DMS53 treated with DMSO at 0.1 percent for 48 hours (cell line): Measurements from ENCODE around the gene MYZAP.

Experiments used
- DNase-seq: peaks from one replicate; lab custom pipeline; 2025; ENCODE audit not compliant: unreplicated experiment; lab: John Stamatoyannopoulos, UW

Gene MYZAP

DNA sequence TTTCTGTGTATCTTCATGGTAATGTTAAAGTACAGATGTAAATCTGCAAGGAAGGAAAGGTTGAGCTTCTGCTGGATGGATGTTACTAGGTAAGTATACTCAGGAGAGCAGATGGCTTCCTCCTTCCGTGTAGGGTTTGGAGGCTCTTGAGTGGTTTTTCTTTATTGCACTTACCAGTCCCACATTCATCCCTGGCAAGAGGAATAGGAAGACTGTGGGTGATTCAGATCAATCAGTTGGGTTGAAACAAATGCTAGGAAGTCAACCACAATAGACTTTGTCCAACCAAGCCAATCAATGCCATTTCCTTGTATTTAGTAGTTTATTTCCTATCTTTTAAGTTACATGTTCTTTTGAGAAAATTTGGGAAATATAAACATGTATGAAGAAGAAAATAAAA lies 26.6 kb downstream of the MYZAP start:
- no peak for DNase-seq

DNA sequence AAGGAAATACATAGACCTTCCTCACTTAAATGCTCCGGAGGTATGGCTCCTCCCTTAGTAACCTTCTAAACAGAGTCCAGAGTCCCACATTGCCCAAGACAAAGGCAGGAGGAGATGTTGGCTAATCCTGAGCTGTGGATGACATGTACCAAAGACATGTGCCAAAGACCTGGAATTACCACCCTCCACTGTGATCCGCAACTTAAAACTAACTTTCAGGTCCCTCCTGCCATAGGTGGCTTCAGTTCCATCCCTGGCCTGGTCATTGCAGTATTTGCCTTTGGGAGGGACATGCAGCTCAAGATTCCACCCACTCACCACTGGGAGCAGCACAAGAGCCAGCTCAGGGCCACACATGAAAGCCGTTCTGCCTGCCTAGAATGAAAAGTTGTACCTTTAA lies 28.0 kb downstream of the MYZAP start:
- DNase-seq = no peak

DNA sequence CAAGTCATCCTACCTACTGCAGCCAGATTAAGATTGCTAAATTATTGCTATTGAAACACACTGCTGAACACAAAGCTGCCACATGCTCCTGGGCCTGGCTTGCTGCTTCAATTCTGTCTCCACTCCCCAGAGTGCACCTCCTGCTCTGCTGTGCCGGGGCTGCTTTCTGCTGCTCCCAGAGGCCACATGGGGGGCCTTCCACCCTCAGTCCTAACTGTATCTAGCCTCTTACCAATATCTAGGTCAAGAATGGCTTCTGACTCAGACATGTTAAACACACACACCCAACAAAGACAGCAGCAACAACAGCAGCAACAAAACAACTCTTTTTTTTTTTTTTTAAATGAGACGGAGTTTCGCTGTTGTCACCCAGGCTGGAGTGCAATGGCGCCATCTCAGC lies 33.0 kb downstream of the MYZAP start:
- DNase-seq = no peak

DNA sequence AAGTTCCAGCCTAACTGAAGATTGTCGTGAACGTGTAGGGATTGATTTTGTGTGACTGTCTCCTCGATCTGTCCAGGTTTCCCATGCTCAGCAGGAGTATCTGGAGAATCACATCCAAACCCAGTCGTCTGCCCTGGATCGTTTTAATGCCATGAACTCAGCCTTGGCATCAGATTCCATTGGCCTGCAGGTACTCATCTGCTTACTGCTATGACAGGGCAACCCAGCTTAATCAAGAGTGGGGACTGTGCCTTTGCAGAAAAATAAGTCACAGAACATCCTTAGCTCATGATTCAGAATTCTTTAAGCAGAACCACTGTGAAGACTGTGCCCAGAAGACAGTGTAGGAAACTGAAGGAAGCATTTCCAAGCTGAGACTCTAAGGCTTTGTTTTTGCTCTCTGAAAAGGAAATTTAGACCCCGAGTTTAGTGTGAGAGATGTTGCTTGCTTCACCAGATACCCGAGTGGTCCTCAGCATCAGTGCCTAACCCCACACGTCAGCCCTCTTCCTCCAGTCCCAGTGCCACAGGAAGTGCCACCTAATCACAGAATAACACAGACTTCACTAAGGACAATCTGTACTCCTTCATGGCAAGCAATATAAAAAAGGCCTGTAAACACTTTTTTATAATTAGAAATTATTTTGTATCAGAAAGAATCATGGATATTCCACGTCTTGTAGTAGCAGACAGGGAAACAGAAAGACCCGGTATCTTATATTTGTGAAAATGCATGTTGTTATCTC lies 34.2 kb downstream of the MYZAP start:
- DNase-seq = no peak

DNA sequence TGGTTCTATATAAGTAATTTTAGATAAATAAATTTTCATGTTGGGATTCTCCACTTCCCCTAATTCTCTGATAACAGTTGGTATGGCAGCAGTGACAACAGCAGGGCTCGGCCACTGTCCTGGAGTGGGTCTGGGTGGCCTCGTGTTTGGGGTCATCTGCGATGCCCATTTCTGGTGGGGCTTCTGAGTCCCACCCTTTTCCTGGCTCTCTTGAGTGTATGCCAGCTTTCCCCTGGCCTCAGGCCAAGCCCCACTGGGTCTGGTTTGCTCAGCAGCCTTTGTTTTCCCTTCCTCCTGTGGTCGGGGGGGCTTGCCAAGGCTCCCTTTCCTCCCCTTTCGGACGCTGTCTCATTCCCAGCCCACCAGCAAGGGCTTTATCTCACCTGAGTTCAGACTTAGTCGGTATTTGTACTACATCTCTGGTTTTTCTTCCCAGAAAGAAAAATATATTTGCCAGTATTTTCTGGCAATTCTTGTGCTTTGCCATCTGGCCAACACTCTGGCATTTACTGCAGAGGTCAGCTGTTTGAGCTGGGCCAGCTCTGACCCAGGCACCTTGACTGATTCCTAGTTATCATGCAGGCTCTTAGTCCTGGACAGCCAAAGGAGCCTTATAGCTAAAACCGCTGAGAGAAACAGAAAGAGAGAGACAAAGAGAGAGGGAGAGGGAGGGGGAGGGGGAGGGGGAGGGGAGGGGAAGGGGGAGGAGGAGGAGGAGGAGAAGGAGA lies 35.2 kb downstream of the MYZAP start:
- DNase-seq = no peak

DNA sequence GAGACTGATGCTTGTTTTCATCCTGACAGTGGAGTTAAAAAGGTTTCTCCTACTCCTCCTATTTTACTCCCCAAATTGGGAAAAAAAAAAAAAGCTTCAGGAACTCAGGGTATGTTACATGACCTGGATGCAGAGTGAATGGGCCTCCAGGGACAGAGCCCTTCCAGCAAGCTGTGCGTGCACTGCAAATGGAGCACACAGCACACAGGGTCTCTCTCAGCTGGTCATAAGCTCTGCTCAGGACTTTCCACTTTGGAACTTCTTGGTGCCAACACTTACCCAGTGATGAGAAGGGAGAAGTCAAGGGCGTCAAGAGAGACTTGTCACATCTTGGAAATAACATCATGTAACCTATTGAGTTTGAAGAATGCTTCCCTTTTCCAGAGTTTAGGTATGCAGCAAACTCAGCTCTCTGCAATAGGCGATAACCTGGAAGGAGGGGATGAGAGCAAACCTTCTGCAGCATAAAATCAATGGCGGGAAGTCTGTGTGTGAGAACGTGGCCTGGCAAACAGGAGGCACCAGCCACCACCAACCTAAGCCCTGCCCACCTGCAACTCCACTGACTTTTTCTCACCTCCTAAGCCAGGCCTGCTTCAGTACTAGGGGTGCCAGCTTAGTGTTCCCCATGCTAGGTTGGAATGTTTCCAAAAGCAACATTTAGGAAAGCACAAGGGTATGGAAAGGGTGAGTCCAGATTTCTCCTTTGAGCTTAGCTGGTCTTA lies 39.8 kb downstream of the MYZAP start:
- DNase-seq = no peak

DNA sequence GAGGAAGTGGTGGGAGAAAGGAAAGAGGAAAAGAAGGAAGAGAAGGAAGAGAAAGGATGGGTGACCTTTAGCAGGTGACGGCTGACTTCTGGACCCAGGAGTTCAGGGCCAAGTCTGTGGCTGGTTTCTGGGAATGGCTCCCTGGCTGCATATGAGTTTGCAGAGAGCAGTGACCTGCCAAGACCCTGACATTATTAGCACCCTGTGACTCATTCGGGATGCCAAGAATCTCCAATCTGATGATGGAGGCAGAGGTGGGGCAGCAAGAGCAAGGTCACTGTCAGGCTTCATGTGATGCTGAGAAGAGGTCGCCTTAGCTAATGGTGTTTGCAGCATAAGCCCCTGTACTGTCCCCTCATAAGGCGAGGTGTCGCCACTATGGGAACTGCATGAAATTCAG lies 42.6 kb downstream of the MYZAP start:
- no peak for DNase-seq

DNA sequence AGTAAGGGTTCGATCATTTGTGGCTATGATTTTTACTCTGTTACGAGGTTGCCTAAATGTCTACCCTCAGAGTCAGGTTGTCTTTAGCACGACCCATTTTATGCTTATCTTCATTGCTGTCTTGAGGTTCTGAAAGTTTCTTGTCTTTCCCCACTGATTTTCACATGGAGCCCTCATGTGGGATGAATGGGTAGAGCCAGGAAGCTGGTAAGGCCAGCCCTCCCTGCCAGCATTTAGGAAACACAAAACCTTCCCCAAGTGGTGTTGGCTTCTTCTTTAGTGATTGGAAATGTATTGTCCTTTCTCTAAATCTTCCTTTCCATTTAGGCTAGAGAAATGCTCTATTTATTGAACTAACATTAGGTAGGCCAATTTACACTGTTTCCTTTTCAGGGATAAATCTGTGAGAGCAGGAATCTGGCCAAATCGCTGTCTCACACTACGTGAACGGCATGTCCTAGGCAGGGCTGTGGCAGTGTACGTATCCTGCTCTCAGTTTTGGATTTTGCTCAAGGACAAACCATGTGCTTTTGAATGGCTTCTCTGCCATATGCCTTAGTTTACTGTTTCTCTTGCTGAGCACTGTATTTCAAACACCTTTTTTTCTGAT lies 43.7 kb downstream of the MYZAP start:
- no peak for DNase-seq

DNA sequence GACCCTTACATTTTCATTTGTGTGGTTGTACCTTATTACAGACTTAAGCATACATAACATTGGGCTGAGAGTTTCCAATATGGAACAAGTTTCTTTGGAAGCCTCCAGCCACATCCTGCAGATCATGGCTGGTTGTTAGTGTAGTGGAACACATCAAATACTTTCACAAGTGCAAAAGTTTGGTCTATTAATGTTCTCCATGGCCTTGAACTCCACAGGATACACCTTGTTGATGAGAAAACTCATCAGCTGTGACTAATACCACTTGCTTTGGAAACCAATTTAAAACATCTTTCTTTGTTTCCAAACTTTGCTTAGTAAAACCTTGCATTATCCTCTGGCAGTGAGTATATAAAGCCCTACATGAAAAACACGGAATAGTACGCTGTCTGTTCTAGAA lies 46.1 kb downstream of the MYZAP start:
- DNase-seq = no peak

DNA sequence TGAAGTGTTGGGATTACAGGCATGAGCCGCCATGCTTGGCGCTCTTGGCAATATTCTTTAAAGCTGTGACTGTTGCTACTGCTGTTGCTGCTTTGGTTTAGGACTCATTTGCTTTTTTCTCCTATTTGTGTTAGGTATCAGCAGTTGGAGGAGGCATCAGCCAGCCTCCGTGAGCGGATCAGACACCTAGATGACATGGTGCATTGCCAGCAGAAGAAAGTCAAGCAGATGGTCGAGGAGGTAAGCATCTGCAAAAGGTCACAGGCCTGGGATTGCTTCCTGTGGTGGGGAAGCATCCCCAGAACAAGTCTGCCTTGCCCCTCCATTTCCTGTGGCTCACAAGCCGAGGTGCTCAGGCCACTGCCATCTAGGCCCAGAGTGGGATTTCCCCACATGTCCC lies 47.6 kb downstream of the MYZAP start:
- DNase-seq = no peak

DNA sequence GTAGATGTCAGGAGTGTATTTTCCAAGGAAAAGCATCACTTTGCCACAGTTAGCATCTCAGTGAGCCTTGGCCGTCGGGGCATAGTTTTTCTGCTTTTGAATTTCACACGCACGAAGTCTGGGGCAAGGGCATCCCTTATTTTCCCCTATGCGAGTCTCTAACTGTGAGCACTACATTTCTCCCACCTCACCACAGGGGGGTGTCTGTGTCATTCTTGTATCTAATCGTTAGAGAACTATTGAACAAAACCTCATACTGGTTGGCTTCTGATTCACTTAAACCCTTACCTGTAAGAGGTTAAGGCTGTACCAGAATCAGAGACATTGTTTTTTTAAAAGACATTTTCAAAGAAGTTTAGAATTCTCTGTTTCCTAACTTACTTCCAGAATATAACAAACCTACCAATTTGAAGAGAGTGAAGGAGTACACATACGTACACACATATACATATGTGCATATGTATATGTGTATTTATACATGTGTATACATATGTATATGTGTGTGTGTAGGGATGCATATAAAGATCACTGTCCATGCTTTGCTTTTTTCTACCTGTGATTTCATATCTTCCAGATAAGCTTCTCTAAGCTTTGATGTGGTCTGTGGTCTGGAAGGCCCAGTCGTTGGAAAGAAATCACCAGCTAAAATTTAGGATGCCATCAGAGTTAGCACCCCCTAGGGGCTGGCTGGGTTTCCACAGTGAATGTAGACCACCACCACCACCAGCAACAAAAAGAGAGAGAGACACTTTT lies 49.4 kb downstream of the MYZAP start:
- peak; percentile 24 for DNase-seq

DNA sequence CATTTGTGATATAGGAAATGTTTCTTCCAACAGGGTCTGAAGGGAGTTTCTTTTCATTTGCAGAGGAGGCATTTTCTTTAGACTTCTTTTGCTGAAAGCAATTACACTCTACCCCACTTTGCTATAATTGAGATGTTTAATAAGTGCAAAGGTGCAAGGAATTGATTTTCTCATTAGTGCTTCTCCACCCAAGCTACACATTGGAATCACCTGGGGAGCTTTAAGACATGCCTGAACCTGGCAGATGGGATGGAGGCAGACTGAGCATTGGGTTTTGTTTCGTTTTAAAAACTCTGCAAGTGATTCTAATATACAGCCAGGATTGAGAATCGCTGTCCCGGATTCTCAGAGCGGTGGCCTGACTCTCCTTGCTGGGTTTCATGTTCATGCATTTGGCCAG lies 52.1 kb downstream of the MYZAP start:
- no peak for DNase-seq

DNA sequence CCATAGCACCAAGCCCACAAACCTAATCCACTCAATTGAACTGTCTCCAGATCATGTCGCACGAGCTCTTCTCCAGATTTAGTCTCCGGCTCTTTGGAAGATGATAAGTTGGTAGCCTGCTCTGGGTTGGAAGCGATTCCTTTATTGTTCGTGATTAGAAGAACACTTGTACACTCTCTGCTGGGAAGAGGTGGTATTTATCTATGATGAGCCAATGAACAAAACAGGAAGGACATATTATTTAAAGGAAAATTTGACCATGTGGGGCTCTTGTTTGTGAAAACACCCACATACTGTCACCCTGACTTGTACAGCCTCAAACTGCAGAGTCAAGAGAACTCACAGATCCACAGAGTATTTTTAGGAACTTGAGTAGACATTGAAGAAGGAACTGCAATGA lies 54.4 kb downstream of the MYZAP start:
- no peak for DNase-seq

DNA sequence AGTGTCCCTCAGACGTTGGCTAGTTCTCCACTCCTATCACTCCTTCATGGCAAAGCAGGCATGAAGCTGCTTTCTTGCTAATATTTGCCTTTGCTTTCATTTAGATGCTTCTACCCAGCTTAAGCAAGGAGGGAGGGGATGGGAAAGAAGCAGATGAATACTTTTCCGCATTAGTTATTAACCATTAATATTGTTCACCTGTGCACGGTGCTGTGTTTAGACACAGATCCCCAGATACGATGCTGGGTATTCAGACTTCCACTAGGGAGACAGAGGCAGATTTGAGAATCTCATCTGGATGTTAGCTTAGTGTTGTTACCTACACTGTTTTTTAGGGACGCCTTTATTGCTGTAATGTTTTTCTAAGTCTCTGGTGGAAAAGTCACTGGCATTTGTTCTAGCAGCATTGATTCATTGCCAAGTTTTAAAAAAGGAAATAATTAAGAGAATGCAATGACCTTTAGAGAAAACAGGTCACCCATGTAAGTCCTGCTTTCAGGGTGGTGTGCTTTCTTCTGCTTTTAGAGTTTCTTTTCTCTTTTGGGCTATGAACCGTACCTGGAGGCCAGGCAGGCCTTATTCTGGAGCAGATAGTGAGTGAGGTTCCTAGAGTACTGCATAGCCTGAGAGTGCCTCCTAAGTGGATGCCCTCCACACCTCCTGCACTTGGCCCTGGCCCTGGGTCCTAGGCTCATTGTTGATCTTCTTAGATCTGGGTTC lies 55.5 kb downstream of the MYZAP start:
- no peak for DNase-seq

DNA sequence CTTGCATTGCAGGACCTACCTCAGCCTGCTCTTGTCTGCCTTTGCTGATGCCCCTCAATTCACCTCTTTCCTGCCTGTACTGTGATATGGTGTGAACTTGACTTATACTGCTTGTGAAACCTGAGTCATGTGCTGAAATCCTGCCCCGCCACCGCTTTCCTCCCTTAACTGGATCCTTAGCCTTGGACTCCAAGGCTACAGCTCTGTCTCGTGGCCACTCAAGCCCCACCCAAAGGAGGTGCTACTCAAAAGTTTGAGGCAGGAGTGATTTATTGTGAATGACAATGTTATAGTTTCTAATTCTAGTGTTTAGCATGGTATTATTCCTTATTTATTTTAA lies 56.1 kb downstream of the MYZAP start:
- no peak for DNase-seq

DNA sequence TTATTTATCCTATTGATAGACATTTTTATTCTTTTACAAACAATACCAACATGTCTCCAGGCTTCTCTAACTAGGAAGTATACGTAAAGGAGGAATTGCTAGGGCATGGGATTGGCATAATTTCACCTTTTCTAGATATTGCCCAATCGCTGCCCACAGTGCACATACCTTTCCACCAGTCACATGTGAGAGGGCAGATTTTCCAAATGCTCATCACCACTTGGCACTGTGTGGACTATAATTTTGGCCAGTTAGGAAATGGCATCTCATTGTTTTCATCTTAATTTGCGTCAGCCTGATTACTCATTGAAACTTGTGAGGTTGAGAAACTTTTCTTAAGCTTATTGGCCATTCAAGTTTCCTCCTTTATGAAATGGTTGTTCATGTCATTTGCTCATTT lies 57.4 kb downstream of the MYZAP start:
- DNase-seq = no peak

DNA sequence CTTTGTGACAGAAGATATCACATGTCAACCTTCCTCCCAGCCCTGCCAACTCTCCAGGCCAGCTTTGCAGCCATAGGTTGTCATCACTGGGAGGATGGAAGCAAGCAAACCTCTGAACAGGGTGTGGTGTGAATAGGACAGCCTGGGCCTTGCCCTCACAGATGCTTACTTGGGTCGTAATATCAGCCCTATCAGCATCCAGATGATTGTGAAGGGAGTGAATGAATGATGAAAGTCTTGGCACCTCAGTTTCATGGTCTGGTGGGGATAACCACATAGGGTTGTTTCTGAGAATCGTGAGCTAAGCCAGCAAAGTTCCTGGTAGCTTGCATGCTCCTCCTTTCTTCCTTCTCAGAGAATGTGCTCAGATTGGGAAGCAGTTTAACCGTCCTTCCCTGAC lies 59.7 kb downstream of the MYZAP start:
- no peak for DNase-seq

DNA sequence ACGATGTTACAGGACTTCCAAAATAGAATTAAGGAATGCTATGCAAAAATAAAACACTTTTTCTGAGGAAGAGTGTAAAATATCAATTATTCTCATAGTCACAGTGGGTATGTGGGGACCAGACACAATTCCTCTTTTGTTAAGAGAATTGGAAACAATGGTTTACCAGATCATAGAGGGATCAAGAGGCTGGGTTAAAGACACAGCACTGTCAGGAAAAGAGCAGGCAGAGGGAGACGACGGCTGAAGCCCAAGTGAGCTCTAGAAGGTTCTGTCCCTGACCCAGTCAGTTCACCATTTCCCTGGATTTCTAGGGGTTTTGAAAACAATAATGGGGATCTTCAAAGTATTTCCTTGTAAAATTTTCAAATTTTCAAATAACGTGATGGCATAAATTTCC lies 60.8 kb downstream of the MYZAP start:
- no peak for DNase-seq

DNA sequence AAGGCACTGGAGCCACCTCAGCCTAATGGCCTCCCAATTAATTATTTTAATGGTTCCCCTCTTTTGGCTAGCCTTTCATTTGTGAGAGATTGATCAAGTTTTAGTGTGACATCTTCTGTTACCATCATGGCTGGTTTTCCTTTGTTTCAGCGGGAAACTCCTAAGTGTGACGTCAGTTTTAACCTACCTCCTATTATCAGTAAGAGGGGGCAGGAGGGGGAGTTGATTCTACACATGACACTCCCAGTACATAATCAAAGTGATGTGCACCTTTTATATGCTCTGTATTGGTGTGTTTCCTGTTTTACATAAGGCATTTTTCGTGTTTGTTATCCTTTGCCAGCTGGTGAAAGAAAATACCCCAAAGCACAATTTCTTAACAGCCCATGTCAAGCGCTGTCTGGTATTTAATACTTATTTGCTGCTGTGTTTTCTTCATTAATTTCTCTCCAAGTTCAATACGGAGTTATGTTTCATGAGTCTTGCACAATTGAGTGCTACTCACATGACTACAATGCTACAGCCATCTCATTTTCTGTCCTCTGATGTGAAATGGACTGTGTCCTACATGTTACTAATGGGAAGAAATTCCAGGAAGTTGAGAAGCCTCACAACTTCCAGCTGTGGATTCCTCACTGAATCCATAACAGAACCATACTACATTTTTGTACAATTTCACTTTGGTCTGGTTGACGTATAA lies 62.6 kb downstream of the MYZAP start:
- no peak for DNase-seq

DNA sequence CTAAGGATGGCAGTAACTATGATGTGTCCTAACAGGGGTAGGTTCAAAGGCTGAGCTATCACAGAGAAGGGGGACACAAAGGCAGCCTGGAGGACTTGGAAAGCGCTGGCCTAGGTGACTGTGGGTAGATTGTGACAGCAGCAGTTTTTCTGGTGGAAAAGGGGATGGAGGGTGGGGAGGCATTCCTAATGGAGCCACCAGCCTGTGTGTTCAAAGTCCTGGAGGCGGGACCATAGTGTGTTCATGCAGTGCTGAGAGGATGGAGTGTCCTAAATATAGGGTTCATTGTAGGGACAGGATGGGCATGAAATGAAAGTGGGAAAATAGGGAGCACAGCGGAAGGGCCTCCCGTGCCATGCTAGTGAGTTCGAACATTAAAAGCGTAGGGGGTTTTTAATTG lies 63.3 kb downstream of the MYZAP start:
- DNase-seq = no peak
